HEK293 (cell line): Measurements from ENCODE around the gene PPM1F.

Experiments
- CTCF ChIA-PET: fragments of 350-600 bp; formaldehyde crosslinking; extraction: SDS; loops from one replicate; lab custom pipeline; 2021; ENCODE audit warnings: antibody characterized with exemption; lab: Yijun Ruan, JAX
- POLR2A ChIA-PET: fragments of 300-600 bp; formaldehyde crosslinking; extraction: SDS; loops from one replicate; lab custom pipeline; 2020; ENCODE audit warnings: antibody characterized with exemption, inconsistent platforms; lab: Yijun Ruan, JAX
- H3K27ac ChIP-seq: fragments of 200-500 bp; sonication (Bioruptor generic); 2 replicates; pipeline ENCODE4 v1.5.1; 2014; ENCODE audit warnings: low read depth, low read length, control low read depth, inconsistent platforms; ENCODE audit errors: extremely low read depth
- H3K36me3 ChIP-seq, 2 experiments: fragments of 200-500 bp in 1 of 2; sonication (Bioruptor generic) in 1 of 2; 1 replicate in 1 of 2; 2 replicates in 1 of 2; pipeline ENCODE4 v1.5.1; 2014 to 2017; ENCODE audit warnings: inconsistent platforms in 2 of 2, low read length in 2 of 2; ENCODE audit not compliant: control insufficient read depth in 2 of 2, insufficient read depth in 1 of 2
- H3K4me1 ChIP-seq: fragments of 200-500 bp; sonication (Bioruptor generic); 2 replicates; pipeline ENCODE4 v1.5.1; 2014; ENCODE audit warnings: mild to moderate bottlenecking, low read length, inconsistent platforms; ENCODE audit not compliant: control insufficient read depth, insufficient read depth
- H3K4me3 ChIP-seq: 2 replicates; pipeline ENCODE4 v1.5.1; 2011; ENCODE audit warnings: low read depth, mild to moderate bottlenecking, control low read depth, low read length, moderate library complexity
- H3K9me3 ChIP-seq: fragments of 200-500 bp; sonication (Bioruptor generic); 2 replicates; pipeline ENCODE4 v1.5.1; 2014; ENCODE audit warnings: low read depth, low read length, inconsistent platforms; ENCODE audit not compliant: control insufficient read depth, insufficient read depth
- FEZF1 ChIP-seq: fragments of 450-650 bp; formaldehyde crosslinking; IDR thresholded peaks from 2 replicates; pipeline ENCODE4 v1.5.1; 2016; ENCODE audit warnings: missing biosample characterization, missing genetic modification characterization
- HOXC10 ChIP-seq: sonication (generic); formaldehyde crosslinking; IDR thresholded peaks from 2 replicates; pipeline ENCODE4 v1.8.1; 2023; ENCODE audit warnings: mild to moderate bottlenecking, missing genetic modification reagents
- INSM2 ChIP-seq: fragments of 450-650 bp; formaldehyde crosslinking; IDR thresholded peaks from 2 replicates; pipeline ENCODE4 v1.5.1; 2016; ENCODE audit warnings: missing biosample characterization, missing genetic modification characterization
- KLF16 ChIP-seq: fragments of 450-650 bp; formaldehyde crosslinking; IDR thresholded peaks from 2 replicates; pipeline ENCODE4 v1.5.1; 2017; ENCODE audit warnings: missing biosample characterization, missing genetic modification characterization
- PRDM10 ChIP-seq: fragments of 450-650 bp; formaldehyde crosslinking; IDR thresholded peaks from 2 replicates; pipeline ENCODE4 v1.5.1; 2016; ENCODE audit warnings: missing biosample characterization, missing genetic modification characterization
- SALL2 ChIP-seq: fragments of 450-650 bp; formaldehyde crosslinking; IDR thresholded peaks from 2 replicates; pipeline ENCODE4 v1.5.0; 2017; ENCODE audit warnings: missing biosample characterization, mild to moderate bottlenecking, missing genetic modification characterization, borderline replicate concordance
- SETDB1 ChIP-seq: IDR thresholded peaks from one replicate; pipeline ENCODE4 v1.6.1; 2017; ENCODE audit warnings: mild to moderate bottlenecking, low read length, moderate library complexity, mixed read lengths; ENCODE audit not compliant: insufficient read length
- ZBTB1 ChIP-seq: fragments of 450-650 bp; formaldehyde crosslinking; IDR thresholded peaks from 2 replicates; pipeline ENCODE4 v1.5.1; 2016; ENCODE audit warnings: missing biosample characterization, missing genetic modification characterization
- ZBTB10 ChIP-seq: fragments of 450-650 bp; formaldehyde crosslinking; IDR thresholded peaks from 2 replicates; pipeline ENCODE4 v1.5.1; 2016; ENCODE audit warnings: missing biosample characterization, missing genetic modification characterization
- ZBTB21 ChIP-seq: fragments of 450-650 bp; formaldehyde crosslinking; IDR thresholded peaks from 2 replicates; pipeline ENCODE4 v1.5.1; 2017; ENCODE audit warnings: missing biosample characterization, missing genetic modification characterization
- ZNF24 ChIP-seq: fragments of 450-650 bp; formaldehyde crosslinking; IDR thresholded peaks from 2 replicates; pipeline ENCODE4 v1.5.1; 2016; ENCODE audit warnings: missing biosample characterization, missing genetic modification characterization
- ZNF645 ChIP-seq: fragments of 450-650 bp; formaldehyde crosslinking; IDR thresholded peaks from 2 replicates; pipeline ENCODE4; 2016; ENCODE audit warnings: missing biosample characterization, missing genetic modification characterization
- ZNF658 ChIP-seq: fragments of 450-650 bp; formaldehyde crosslinking; IDR thresholded peaks from 2 replicates; pipeline ENCODE4; 2016; ENCODE audit warnings: missing biosample characterization, missing genetic modification characterization
- ZNF785 ChIP-seq: fragments of 450-650 bp; formaldehyde crosslinking; IDR thresholded peaks from 2 replicates; pipeline ENCODE4 v1.5.1; 2016; ENCODE audit warnings: missing biosample characterization, missing genetic modification characterization
- ZNF830 ChIP-seq: fragments of 450-650 bp; IDR thresholded peaks from 2 replicates; pipeline ENCODE4 v1.5.0; 2018; ENCODE audit warnings: missing biosample characterization, missing genetic modification characterization, low read depth, mild to moderate bottlenecking, moderate library complexity
- ZSCAN30 ChIP-seq: fragments of 450-650 bp; IDR thresholded peaks from 2 replicates; pipeline ENCODE4 v1.5.1; 2018; ENCODE audit warnings: missing biosample characterization, mild to moderate bottlenecking, missing genetic modification characterization, moderate library complexity
- TF ChIP-seq, protein P1 (sequence below): fragments of 450-650 bp; formaldehyde crosslinking; IDR thresholded peaks from 2 replicates; pipeline ENCODE4 v1.5.1; 2017; ENCODE audit warnings: missing biosample characterization, mild to moderate bottlenecking, missing genetic modification characterization, moderate library complexity
- TF ChIP-seq, protein P2 (sequence below): fragments of 450-650 bp; formaldehyde crosslinking; IDR thresholded peaks from 2 replicates; pipeline ENCODE4 v1.5.1; 2017; ENCODE audit warnings: missing biosample characterization, missing genetic modification characterization

Gene PPM1F, protein sequence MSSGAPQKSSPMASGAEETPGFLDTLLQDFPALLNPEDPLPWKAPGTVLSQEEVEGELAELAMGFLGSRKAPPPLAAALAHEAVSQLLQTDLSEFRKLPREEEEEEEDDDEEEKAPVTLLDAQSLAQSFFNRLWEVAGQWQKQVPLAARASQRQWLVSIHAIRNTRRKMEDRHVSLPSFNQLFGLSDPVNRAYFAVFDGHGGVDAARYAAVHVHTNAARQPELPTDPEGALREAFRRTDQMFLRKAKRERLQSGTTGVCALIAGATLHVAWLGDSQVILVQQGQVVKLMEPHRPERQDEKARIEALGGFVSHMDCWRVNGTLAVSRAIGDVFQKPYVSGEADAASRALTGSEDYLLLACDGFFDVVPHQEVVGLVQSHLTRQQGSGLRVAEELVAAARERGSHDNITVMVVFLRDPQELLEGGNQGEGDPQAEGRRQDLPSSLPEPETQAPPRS

DNA sequence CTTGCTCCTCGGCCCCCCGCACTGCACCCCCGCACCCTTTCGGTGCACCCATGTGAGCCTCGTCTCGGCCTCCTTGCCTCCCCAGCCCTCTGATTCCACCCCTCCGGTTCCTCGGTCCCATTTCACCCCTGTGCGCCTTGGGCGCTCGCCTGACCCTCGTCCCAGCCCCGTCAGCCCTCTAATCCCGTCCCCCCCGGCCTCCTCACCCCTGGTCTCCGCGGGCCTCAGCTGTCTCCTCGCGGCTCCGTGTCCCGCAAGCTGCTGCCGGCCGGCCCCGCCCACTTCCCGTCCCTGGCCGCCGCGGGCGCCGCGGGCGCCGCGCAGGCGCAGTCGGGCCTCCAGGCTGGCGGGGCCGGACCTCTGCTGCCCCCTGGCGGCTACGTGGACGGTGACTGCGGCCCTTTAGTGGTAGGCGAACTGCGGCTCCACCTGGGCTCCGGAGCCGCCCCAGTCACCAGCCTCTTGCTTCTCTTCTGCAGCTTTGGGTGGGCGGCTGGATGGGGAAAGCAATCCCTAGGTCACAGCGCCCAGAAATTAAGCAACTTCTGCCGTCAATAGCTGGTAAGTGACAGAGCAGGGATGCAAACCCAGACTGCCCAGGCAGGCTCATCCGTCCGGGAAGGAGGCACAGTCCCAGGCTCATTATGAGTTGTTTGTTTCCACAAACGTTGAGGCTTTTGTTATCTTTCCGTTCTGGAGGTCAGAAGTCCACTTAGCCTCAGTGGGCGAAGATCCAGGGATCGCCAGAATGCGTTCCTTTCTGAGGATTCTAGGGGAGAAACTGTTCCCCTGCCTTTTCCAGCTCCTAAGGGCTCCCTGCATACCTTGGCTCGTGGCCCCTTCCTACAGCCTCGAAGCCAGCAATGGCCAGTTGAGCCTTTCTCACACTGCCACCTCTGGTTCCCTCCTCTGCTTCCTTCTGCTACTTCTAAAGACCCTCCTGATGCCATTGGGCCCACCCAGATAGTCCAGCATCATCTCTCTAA lies at the start of gene PPM1F:
Gene PPM1F, minus strand, starts transcription at position 263 of the 986 bp plus-strand sequence. CDS start 6,800 bp downstream, outside the sequence.
- Histone ChIP-seq H3K36me3 (peaks cover 0 to 3% of the 10 kb centered on the region in 2 experiments; a peak in 1 of 3 replicates), H3K4me3 (peak within 1 kb of the TSS; percentile 64), H3K9me3 (no peaks in the 10 kb centered on the region), H3K27ac (no peak within 1 kb of the TSS), H3K4me1 (no peaks in the 10 kb centered on the region)
- CTCF ChIA-PET: interaction anchor here (0.7 to 8.2 kb wide), 24 partner anchors 12 to 278 kb away, joined by 3 to 120 read pairs (median 4); no protein-coding TSS in a partner anchor
- POLR2A ChIA-PET: interaction anchor here (0.6 to 1.5 kb wide), 3 partner anchors 15 to 65 kb away, joined by 3 to 6 read pairs (median 6); partner anchors contain the start of gene TOP3B
- peak; percentile 59; the same call in 1 of the 2 replicates for TF ChIP-seq ZBTB10 (tag by site-specific recombination)
- TF ChIP-seq, protein P1, sequence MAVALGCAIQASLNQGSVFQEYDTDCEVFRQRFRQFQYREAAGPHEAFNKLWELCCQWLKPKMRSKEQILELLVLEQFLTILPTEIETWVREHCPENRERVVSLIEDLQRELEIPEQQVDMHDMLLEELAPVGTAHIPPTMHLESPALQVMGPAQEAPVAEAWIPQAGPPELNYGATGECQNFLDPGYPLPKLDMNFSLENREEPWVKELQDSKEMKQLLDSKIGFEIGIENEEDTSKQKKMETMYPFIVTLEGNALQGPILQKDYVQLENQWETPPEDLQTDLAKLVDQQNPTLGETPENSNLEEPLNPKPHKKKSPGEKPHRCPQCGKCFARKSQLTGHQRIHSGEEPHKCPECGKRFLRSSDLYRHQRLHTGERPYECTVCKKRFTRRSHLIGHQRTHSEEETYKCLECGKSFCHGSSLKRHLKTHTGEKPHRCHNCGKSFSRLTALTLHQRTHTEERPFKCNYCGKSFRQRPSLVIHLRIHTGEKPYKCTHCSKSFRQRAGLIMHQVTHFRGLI: no peak
- peak; percentile 46; the same call in 1 of the 2 replicates for TF ChIP-seq ZSCAN30
- no peak for TF ChIP-seq INSM2
- peak; percentile 93 for TF ChIP-seq ZBTB1 (tag by site-specific recombination)
- TF ChIP-seq ZNF785 (tag by site-specific recombination): 0 out of 2 replicates have a peak, but pooled peaks have one; percentile 51
- TF ChIP-seq SALL2 (tag by site-specific recombination): no peak
- no peak for TF ChIP-seq FEZF1 (tag by site-specific recombination)
- TF ChIP-seq ZNF24 (tag by site-specific recombination): no peak
- no peak for TF ChIP-seq ZNF658 (tag by site-specific recombination)
- TF ChIP-seq ZBTB21: no peak
- TF ChIP-seq SETDB1: peak; percentile 24
- TF ChIP-seq ZNF830 (tag by site-specific recombination): no peak
- no peak for TF ChIP-seq ZNF645 (tag by site-specific recombination)
- 0 out of 2 replicates have a peak, but pooled peaks have one; percentile 87 for TF ChIP-seq HOXC10
- TF ChIP-seq KLF16: peak; percentile 61; the same call in 1 of the 2 replicates
- TF ChIP-seq PRDM10 (tag by site-specific recombination): peak; percentile 73
- TF ChIP-seq, protein P2, sequence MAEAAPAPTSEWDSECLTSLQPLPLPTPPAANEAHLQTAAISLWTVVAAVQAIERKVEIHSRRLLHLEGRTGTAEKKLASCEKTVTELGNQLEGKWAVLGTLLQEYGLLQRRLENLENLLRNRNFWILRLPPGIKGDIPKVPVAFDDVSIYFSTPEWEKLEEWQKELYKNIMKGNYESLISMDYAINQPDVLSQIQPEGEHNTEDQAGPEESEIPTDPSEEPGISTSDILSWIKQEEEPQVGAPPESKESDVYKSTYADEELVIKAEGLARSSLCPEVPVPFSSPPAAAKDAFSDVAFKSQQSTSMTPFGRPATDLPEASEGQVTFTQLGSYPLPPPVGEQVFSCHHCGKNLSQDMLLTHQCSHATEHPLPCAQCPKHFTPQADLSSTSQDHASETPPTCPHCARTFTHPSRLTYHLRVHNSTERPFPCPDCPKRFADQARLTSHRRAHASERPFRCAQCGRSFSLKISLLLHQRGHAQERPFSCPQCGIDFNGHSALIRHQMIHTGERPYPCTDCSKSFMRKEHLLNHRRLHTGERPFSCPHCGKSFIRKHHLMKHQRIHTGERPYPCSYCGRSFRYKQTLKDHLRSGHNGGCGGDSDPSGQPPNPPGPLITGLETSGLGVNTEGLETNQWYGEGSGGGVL (tag by site-specific recombination): peak; percentile 38; the same call in 1 of the 2 replicates
